ENCODE results near the gene TMUB2. TPM values are rescaled to one million over a fixed set of nuclear protein-coding genes. Genes with fewer than 3 reads are reported as not detected.

TMUB2 gene
- total RNA-seq, 3 donors from 2014 or later (not counting 1 experiment from before 2014, with no cell fraction given) = 40.4 to 48.2 (median 41.0) TPM

- no peak for ATAC-seq
- peak overlapping the region; percentile 50 to 61 for H3K27ac Mint-ChIP-seq
- WGBS (ENCODE audit: insufficient coverage) = 100% methylated on average over 1 of the region's 1 CpG
Observed at GRCh38 chr17:44214230-44214494, 27.4 kb downstream of the TMUB2 start.

GRCh38 chr17:44214896-44215295 is 28.1 kb downstream of the TMUB2 start:
- Mint-ChIP-seq H3K4me1 (peaks cover 29 to 42% of the 10 kb centered on the region in 2 donors), H3K36me3 (no peaks in the 10 kb centered on the region)

More at GRCh38 chr17:44214230-44214494, 27.4 kb downstream of the TMUB2 start:
- no peaks in the 10 kb centered on the region for H3K36me3 Mint-ChIP-seq
- H3K4me1 Mint-ChIP-seq = peaks cover 30 to 42% of the 10 kb centered on the region in 2 donors
- Histone ChIP-seq H3K27ac (ENCODE audit: low read length) (no peak overlapping the region), H3K4me1 (ENCODE audit: control insufficient read depth, insufficient read depth, low read length) (peaks cover 61% of the 10 kb centered on the region), H3K4me3 (ENCODE audit: low read length) (no peak overlapping the region), H3K9me3 (ENCODE audit: control insufficient read depth, insufficient read depth, low read length) (no peaks in the 10 kb centered on the region), H3K27me3 (ENCODE audit: control insufficient read depth, insufficient read depth, low read length) (no peaks in the 10 kb centered on the region), H3K36me3 (ENCODE audit: control insufficient read depth, insufficient read depth, low read length) (peaks cover 53% of the 10 kb centered on the region)
- no peak overlapping the region for H3K4me3 Mint-ChIP-seq
- intact Hi-C loops (cut with micrococcal nuclease) = loop anchor here (5.0 to 10.0 kb wide), 2 partner anchors 133 to 291 kb away; partner anchors contain the start of genes GPATCH8 and GRN
- no peaks in the 10 kb centered on the region for H3K27me3 Mint-ChIP-seq (ENCODE audit: low read depth in 2 of 2)
- DNase-seq = peak in 1 of 2 donors; percentile 3
- TF ChIP-seq CTCF (IDR thresholded peaks at IDR 0.05) = no peak
- no peaks in the 10 kb centered on the region for H3K9me3 Mint-ChIP-seq

GRCh38 chr17:44216173-44216572 is 29.4 kb downstream of the TMUB2 start:
- TF ChIP-seq CTCF (IDR thresholded peaks at IDR 0.05) = no peak
- Mint-ChIP-seq H3K27ac (no peak overlapping the region), H3K4me3 (no peak overlapping the region), H3K9me3 (no peaks in the 10 kb centered on the region), H3K27me3 (ENCODE audit: low read depth in 2 of 2) (no peaks in the 10 kb centered on the region), H3K4me1 (peaks cover 23 to 43% of the 10 kb centered on the region in 2 donors), H3K36me3 (no peaks in the 10 kb centered on the region)
- DNase-seq = peak in 1 of 2 donors; percentile 73
- intact Hi-C loops (cut with micrococcal nuclease) = loop anchor here (10.0 kb wide), 1 partner anchor 289 kb away; the partner anchor contains the start of gene GPATCH8
- ATAC-seq = no peak
- Histone ChIP-seq H3K36me3 (ENCODE audit: control insufficient read depth, insufficient read depth, low read length) (peaks cover 42% of the 10 kb centered on the region), H3K4me3 (ENCODE audit: low read length) (no peak overlapping the region), H3K9me3 (ENCODE audit: control insufficient read depth, insufficient read depth, low read length) (no peaks in the 10 kb centered on the region), H3K27ac (ENCODE audit: low read length) (peak overlapping the region; percentile 56), H3K27me3 (ENCODE audit: control insufficient read depth, insufficient read depth, low read length) (no peaks in the 10 kb centered on the region), H3K4me1 (ENCODE audit: control insufficient read depth, insufficient read depth, low read length) (peaks cover 47% of the 10 kb centered on the region)
- WGBS (ENCODE audit: insufficient coverage) = 32% methylated on average over 3 of the region's 5 CpGs

More at GRCh38 chr17:44214896-44215295, 28.1 kb downstream of the TMUB2 start:
- H3K36me3 ChIP-seq (ENCODE audit: control insufficient read depth, insufficient read depth, low read length) = peaks cover 46% of the 10 kb centered on the region
- Mint-ChIP-seq H3K4me3 (no peak overlapping the region), H3K27ac (no peak overlapping the region), H3K9me3 (no peaks in the 10 kb centered on the region), H3K27me3 (ENCODE audit: low read depth in 2 of 2) (no peaks in the 10 kb centered on the region)
- intact Hi-C loops (cut with micrococcal nuclease) = loop anchor here (5.0 to 10.0 kb wide), 2 partner anchors 132 to 290 kb away; partner anchors contain the start of genes GPATCH8 and GRN
- H3K27me3 ChIP-seq (ENCODE audit: control insufficient read depth, insufficient read depth, low read length) = no peaks in the 10 kb centered on the region
- no peaks in the 10 kb centered on the region for H3K9me3 ChIP-seq (ENCODE audit: control insufficient read depth, insufficient read depth, low read length)
- DNase-seq = peak in 1 of 2 donors; percentile 6
- H3K4me3 ChIP-seq (ENCODE audit: low read length) = no peak overlapping the region
- peaks cover 58% of the 10 kb centered on the region for H3K4me1 ChIP-seq (ENCODE audit: control insufficient read depth, insufficient read depth, low read length)
- H3K27ac ChIP-seq (ENCODE audit: low read length) = no peak overlapping the region
- no peak for TF ChIP-seq CTCF (IDR thresholded peaks at IDR 0.05)
- ATAC-seq = no peak
- 95% methylated on average over 6 of the region's 6 CpGs for WGBS (ENCODE audit: insufficient coverage)

GRCh38 chr17:44216694-44217093 is 29.9 kb downstream of the TMUB2 start:
- no peaks in the 10 kb centered on the region for H3K9me3 Mint-ChIP-seq

More at GRCh38 chr17:44216694-44217093, 29.9 kb downstream of the TMUB2 start:
- WGBS (ENCODE audit: insufficient coverage) = 50% methylated on average over 5 of the region's 5 CpGs
- Histone ChIP-seq H3K27ac (ENCODE audit: low read length) (peak overlapping the region; percentile 1), H3K27me3 (ENCODE audit: control insufficient read depth, insufficient read depth, low read length) (no peaks in the 10 kb centered on the region), H3K36me3 (ENCODE audit: control insufficient read depth, insufficient read depth, low read length) (peaks cover 37% of the 10 kb centered on the region), H3K9me3 (ENCODE audit: control insufficient read depth, insufficient read depth, low read length) (no peaks in the 10 kb centered on the region), H3K4me3 (ENCODE audit: low read length) (no peak overlapping the region), H3K4me1 (ENCODE audit: control insufficient read depth, insufficient read depth, low read length) (peaks cover 49% of the 10 kb centered on the region)
- Mint-ChIP-seq H3K4me1 (peaks cover 29 to 48% of the 10 kb centered on the region in 2 donors), H3K36me3 (no peaks in the 10 kb centered on the region), H3K4me3 (peak overlapping the region; percentile 53), H3K27me3 (ENCODE audit: low read depth in 2 of 2) (no peaks in the 10 kb centered on the region), H3K27ac (peak overlapping the region in 1 of 2 donors; percentile 10)
- DNase-seq = peak in 1 of 2 donors; percentile 30
- no peak for ATAC-seq
- intact Hi-C loops (cut with micrococcal nuclease) = loop anchor here (10.0 kb wide), 1 partner anchor 288 kb away; the partner anchor contains the start of gene GPATCH8
- no peak for TF ChIP-seq CTCF (IDR thresholded peaks at IDR 0.05)

Data from natural killer cell (primary cell).